ENCODE data around the gene SETD1B.
A peak's percentile ranks its signal among the peaks of the same experiment; 100 is the strongest.
"Not testable (repeated sequence)": the region's sequence is repeated elsewhere in the genome, so short reads cannot be mapped to it uniquely, and the experiment has no call there.

SETD1B gene

GRCh38 chr12:121781484-121781997 lies 22.3 kb upstream of the SETD1B start:
- DNase-seq, result no peak

- DNase-seq, result peak; percentile 31
Measured at GRCh38 chr12:121781998-121782979, 21.5 kb upstream of the SETD1B start.

GRCh38 chr12:121783766-121784165 lies 20.0 kb upstream of the SETD1B start:
- DNase-seq, result no peak

GRCh38 chr12:121784460-121784859 lies 19.3 kb upstream of the SETD1B start:
- peak; percentile 88 for DNase-seq

GRCh38 chr12:121786440-121786825 lies 17.4 kb upstream of the SETD1B start:
- DNase-seq, result peak; percentile 94

- no peak for DNase-seq
Measured at GRCh38 chr12:121787063-121788025, 16.5 kb upstream of the SETD1B start.

GRCh38 chr12:121788176-121788818 lies 15.5 kb upstream of the SETD1B start:
- no peak for DNase-seq

GRCh38 chr12:121789233-121789781 lies 14.5 kb upstream of the SETD1B start:
- DNase-seq, result no peak

- no peak for DNase-seq
Measured at GRCh38 chr12:121789800-121790728, 13.7 kb upstream of the SETD1B start.

GRCh38 chr12:121790785-121791184 lies 13.0 kb upstream of the SETD1B start:
- not testable (repeated sequence) for DNase-seq

GRCh38 chr12:121791671-121792551 lies 11.9 kb upstream of the SETD1B start:
- DNase-seq, result no peak

- DNase-seq, result no peak
Measured at GRCh38 chr12:121792607-121793439, 11.0 kb upstream of the SETD1B start.

GRCh38 chr12:121793440-121793837 lies 10.4 kb upstream of the SETD1B start, which contains the start of gene RHOF:
RHOF (minus strand) TSS chr12:121793688; CDS start chr12:121793633, 55 bp downstream.
- peak; percentile 41 for DNase-seq

GRCh38 chr12:121793838-121794533 lies 9.8 kb upstream of the SETD1B start:
- peak; percentile 92 for DNase-seq

GRCh38 chr12:121794534-121795033 lies 9.2 kb upstream of the SETD1B start:
- no peak for DNase-seq

- DNase-seq, result peak; percentile 83
Measured at GRCh38 chr12:121795034-121795968, 8.5 kb upstream of the SETD1B start.
